Right lobe of liver (tissue), 4 donors: ENCODE results near the gene ZNF576.

ENCODE experiments used
- CTCF ChIP-seq, 4 donors: fragments of 200-600 bp in 3 of 4; fragments of 450-650 bp in 1 of 4; IDR thresholded peaks; one replicate each; pipeline versions ENCODE4 v1.5.1 to v1.8.0; 2016 to 2022; ENCODE audit warnings: antibody characterized with exemption in 4 of 4, mild to moderate bottlenecking in 2 of 4
- POLR2A ChIP-seq: fragments of 450-650 bp; IDR thresholded peaks from one replicate; pipeline ENCODE4 v1.6.1; 2017; ENCODE audit warnings: antibody characterized with exemption, mild to moderate bottlenecking
- donor health status: DM: no; HTN: no; CAD: no.
- donor health status: DM: no; HTN: no; CAD: no.
- donor health status: DM: no; HTN: yes; CAD: no.

GRCh38 chr19:43582495-43582894 is 13.9 kb upstream of the ZNF576 start:
- TF ChIP-seq CTCF (IDR thresholded peaks at IDR 0.05): no peak
- no peak for TF ChIP-seq POLR2A
